Measurements from ENCODE around the gene MXD1.
A peak's percentile ranks its signal among the peaks of the same experiment; 100 is the strongest.

MXD1 gene

DNA sequence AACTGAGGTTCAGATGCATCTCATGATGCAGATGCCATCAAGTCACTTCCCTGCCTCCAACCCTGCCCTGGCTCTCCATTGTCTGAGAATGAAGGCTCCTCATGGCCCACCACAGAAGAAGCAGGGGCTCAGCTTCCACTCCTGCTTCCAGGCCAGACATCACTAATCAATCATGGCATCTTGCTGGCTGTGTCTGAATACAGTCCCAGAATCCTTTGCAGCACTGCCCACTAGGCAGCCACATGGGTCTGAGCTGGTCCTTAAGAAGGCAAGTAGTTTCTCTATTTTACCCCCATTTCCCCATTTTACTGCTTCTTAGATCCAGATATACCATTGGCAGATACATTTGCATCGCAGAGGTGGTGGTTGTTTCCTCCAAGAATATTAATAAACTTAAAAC lies 39.2 kb downstream of the MXD1 start:
- TF ChIP-seq, protein P1, sequence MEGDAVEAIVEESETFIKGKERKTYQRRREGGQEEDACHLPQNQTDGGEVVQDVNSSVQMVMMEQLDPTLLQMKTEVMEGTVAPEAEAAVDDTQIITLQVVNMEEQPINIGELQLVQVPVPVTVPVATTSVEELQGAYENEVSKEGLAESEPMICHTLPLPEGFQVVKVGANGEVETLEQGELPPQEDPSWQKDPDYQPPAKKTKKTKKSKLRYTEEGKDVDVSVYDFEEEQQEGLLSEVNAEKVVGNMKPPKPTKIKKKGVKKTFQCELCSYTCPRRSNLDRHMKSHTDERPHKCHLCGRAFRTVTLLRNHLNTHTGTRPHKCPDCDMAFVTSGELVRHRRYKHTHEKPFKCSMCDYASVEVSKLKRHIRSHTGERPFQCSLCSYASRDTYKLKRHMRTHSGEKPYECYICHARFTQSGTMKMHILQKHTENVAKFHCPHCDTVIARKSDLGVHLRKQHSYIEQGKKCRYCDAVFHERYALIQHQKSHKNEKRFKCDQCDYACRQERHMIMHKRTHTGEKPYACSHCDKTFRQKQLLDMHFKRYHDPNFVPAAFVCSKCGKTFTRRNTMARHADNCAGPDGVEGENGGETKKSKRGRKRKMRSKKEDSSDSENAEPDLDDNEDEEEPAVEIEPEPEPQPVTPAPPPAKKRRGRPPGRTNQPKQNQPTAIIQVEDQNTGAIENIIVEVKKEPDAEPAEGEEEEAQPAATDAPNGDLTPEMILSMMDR (IDR thresholded peaks at IDR 0.05; ENCODE audit: insufficient read depth, low read depth, low read length, missing control alignments) = no peak
- no peak for DNase-seq (ENCODE audit: low read depth)
- no peak overlapping the region for H3K4me3 ChIP-seq (ENCODE audit: low read length)

DNA sequence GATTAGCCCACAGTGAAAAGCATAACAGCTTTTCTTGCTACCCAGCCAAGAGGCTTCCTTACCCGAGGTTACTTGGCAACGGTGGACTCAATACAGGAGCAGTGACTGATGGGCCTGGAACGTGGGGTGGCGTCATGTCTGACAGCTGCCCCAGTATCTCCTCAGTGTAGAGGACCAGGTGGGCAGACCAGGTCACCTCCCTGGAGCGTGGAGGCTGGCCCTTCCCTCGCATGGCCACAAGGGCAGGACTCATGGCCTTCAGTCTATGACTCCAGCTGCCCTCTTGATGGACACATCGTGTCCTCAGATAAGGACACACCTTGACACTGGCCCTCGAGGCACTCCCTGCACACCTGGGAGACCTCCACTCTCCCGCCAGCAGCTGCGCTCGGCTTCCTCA lies 40.1 kb downstream of the MXD1 start:
- DNase-seq (ENCODE audit: low read depth) = peak; percentile 51

DNA sequence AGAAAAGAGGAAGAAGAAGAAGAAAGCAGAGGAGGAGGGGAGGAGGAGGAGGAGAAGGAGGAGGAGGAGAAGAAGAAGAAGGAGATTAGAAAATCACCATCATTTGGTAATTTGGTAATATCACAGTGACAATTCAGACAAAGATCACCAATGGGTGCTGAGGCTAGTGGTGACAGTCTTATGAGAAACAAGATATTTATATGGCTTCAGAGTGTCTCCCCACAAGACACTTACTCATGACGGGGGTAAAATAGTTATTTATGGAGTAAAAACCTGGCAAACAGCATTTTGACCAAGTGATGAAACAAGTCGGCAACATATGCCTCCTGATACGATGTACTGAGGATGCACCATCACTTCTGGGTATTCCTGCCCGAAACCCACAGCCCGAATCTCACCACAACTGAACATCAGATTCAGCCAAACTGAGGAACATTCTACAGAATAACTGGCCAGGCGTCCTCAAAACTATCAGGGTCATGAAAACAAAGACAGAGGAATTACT lies 41.6 kb downstream of the MXD1 start:
- no peak overlapping the region for H3K4me3 ChIP-seq (ENCODE audit: low read length)
- TF ChIP-seq, protein P1 (IDR thresholded peaks at IDR 0.05; ENCODE audit: insufficient read depth, low read depth, low read length, missing control alignments) = no peak
- DNase-seq (ENCODE audit: low read depth) = no peak

More for the DNA sequence above, 40.1 kb downstream of the MXD1 start:
- H3K4me3 ChIP-seq (ENCODE audit: low read length) = no peak overlapping the region
- TF ChIP-seq, protein P1 (IDR thresholded peaks at IDR 0.05; ENCODE audit: insufficient read depth, low read depth, low read length, missing control alignments) = no peak

DNA sequence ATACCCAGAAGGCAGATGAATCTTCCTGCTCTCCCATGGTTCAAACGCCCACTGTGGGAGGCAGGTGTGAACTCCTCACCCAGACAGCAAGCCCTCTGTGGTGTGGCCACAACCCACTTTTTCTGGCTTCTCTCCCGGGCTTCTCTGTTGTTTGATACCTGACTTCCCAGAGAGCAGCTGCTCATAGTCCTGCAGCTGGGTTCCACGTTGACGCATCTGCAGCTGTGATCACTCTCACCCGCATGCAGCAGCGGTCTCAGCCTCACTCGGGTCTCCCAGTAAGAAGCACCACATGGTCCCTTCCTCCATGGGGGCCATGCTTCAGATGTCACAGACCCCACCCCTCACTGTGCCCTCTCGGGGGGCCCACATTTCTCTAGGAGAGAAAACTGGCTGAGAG lies 43.1 kb downstream of the MXD1 start:
- TF ChIP-seq, protein P1 (IDR thresholded peaks at IDR 0.05; ENCODE audit: insufficient read depth, low read depth, low read length, missing control alignments) = no peak
- DNase-seq (ENCODE audit: low read depth) = no peak
- H3K4me3 ChIP-seq (ENCODE audit: low read length) = no peak overlapping the region

DNA sequence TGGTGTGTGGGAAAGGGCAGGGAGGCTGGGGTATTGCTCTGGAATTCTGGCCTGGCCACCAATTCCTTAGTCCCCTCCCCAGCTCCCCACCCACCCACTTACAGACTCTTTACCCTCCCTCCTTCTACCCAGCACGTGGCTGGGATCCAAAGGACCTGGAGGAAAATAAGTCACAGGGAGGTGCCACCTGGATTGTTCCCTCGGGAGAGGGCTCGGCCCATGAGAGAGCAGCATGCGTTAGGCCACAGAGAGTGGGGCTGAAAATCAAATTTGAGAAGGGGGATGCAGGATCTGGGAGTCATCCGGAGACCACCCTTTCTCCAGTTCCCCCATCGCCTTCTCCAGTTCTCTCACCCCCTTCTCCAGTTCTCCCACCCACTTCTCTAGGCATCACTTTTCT lies 43.6 kb downstream of the MXD1 start:
- TF ChIP-seq, protein P1 (IDR thresholded peaks at IDR 0.05; ENCODE audit: insufficient read depth, low read depth, low read length, missing control alignments) = no peak
- DNase-seq (ENCODE audit: low read depth) = no peak
- no peak overlapping the region for H3K4me3 ChIP-seq (ENCODE audit: low read length)

DNA sequence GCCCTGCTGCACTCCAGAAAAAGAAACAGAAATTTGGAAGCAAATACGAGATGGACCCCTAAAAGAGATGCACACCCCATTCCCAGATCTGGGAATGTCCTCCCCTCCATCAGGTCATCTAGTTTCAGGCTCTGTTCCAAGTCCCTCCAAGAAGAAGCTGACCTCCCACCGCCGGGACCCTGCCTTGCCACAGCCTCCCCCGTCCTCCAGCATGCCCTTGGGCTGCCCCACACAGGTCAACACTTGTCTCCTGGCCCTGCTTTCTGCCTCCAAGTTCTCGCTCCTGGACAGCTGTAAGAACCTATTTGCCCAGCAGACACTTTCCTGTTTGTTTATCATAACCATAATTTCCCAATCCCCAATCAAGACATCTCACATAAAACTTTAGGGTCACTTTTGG lies 44.5 kb downstream of the MXD1 start:
- no peak for DNase-seq (ENCODE audit: low read depth)
- no peak overlapping the region for H3K4me3 ChIP-seq (ENCODE audit: low read length)
- TF ChIP-seq, protein P1 (IDR thresholded peaks at IDR 0.05; ENCODE audit: insufficient read depth, low read depth, low read length, missing control alignments) = no peak

DNA sequence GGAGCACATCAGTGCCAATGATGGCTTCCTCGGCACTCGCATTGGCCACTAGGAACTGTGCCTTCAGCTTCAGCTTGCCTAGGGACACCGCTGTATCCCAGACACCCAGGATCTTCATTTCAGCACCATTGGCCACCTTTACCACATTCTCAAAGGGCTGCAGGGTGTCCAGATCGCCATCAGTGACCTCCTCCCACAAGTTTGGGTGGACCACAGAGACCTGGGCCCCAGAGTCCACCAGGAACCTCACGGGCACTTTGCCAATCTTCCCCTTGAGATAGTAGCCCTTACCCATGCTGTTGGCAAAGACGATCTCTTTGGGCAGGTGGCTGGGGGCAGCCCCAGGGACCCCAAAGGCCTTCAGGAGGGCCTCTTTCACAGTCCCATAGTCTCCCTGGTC lies 45.9 kb downstream of the MXD1 start:
- TF ChIP-seq, protein P1 (IDR thresholded peaks at IDR 0.05; ENCODE audit: insufficient read depth, low read depth, low read length, missing control alignments) = no peak
- no peak for DNase-seq (ENCODE audit: low read depth)
- H3K4me3 ChIP-seq (ENCODE audit: low read length) = no peak overlapping the region

Measured in epithelial cell of esophagus (primary cell).